CD4-positive, alpha-beta T cell treated with Interleukin-1 beta for 1 hour (primary cell): ENCODE measurements around the gene LRCH4.

ENCODE experiments used
- DNase-seq, 2 donors: peaks; one replicate each; pipeline ENCODE4 v3.0.0-alpha.2; 2020 to 2022

LRCH4 gene

DNA sequence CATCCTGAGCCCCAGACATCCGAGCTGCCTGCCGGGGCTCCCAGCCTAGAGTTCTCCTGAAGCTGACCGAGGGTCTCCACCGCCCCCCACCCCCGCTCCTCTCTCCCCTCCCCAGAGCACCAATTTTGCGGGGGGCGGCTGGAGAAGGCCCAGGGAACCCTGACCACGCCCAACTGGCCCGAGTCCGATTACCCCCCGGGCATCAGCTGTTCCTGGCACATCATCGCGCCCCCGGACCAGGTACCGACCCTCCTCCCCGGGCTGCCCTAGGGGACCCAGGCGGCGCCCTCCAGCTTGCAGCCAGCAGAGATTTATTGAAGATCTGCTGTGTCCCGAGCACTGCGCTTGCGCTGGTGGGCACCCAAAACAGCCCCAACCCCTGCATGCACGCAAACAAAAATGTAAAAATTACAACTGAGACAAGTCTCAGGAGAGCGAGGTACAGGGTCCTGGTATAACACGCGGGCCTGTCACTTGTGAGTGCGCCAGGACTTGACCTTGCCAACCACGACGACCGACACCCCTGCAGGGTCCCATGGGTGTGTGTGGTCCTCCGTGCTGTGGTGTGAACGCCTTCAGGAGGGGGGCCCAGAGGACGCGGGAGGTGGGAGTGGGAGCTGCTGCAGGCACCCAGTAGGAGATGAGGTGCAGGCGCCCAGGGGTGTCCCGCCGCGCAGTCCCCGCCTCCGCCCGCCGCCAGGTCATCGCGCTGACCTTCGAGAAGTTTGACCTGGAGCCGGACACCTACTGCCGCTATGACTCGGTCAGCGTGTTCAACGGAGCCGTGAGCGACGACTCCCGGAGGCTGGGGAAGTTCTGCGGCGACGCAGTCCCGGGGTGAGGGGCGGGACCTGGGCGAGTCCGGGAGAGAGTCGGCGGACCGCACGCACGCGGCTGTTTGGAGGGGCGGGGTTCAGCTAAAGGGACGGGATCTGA is 19.3 kb upstream of the LRCH4 start:
- DNase-seq: peak; percentile 41 to 42

DNA sequence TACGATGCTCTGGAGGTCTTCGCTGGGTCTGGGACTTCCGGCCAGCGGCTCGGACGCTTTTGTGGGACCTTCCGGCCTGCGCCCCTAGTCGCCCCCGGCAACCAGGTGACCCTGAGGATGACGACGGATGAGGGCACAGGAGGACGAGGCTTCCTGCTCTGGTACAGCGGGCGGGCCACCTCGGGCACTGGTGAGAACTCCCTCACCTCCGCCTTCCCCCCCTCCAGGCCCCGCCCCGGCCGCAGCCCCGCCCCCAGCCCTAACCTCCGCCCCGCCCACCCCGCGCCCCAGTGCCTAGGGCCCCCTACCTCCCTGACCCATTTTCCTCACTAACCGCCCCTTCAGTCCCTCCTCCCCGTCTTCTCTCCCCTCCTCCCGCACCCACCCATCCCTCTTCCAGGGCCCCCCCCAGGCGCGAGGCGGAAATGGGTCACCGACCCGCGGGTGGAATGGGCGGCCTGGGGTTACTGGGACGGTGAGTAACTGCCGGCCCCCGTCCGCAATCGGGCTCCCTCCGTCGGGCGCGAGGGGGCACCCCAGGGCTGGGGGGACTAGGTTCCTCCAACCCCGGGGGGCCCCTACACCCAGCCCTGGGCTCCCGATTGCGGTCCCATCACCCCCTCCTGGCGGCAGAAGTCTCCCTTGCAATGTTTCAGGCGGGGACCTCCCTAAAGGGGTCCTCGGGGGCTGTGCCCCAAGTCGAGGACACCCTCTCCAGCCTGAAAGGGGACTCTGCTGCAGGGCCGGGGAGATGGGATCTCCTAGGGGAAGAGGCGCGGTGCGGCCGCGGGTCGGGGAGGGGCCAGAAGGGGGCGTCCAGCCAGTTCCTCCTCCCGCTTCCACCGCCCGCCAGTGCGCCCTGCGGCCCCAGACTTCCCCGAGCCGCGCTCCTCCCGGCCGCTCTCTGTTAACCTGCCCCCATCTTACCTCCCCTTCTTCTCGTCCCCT is 18.4 kb upstream of the LRCH4 start:
- DNase-seq: peak; percentile 79 to 83

DNA sequence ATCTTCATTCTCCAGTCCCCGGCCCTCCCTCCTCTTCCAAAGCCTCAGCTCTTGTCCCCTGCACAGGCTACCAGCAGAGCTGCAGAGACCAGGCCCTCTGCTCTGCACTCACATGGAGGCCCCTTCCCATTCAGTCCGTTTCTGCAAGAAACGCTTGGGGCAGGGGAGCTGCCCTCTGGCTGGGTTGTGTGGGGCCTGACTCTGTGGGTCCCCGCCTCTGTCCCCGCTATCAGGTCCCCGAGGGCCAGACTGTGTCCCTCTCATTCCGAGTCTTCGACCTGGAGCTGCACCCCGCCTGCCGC is 17.7 kb upstream of the LRCH4 start:
- DNase-seq: no peak

DNA sequence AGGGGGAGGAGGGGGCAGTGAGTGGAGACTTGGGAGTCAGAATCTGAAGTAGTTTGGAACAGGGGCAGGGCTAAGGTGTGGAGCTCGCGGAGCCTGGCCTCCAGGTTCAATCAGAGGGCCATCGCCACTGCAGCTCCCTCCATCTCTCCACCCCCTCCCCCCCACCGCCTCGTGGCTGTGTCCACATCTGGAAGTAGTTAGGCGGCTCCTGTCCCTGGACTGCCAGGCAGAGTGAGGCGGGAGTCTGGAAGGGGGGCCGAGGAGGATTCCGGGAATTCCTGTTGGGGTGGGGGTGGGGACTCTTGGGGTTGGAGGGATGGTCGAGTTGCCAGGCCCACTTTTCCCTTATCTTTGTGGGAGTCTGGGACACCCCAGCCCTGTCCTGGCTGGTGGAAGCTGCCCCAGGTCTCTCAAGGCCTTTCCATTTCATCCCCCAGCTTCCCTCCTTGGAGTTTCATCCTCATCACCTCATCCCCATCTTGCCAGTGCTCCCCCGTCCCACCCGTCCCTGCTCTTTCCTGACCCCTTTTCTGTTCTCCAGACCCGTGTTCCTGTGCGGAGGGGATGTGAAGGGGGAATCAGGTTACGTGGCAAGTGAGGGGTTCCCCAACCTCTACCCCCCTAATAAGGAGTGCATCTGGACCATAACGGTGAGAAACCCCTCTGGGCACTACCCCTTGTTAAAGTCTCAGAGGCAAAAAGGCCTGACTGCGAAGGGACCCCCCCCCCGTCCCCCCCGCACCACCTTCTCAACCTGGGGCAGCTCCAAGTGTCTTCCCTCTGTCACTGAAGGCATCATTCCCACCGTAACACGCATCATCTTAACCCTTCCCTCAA is 17.2 kb upstream of the LRCH4 start:
- no peak for DNase-seq

DNA sequence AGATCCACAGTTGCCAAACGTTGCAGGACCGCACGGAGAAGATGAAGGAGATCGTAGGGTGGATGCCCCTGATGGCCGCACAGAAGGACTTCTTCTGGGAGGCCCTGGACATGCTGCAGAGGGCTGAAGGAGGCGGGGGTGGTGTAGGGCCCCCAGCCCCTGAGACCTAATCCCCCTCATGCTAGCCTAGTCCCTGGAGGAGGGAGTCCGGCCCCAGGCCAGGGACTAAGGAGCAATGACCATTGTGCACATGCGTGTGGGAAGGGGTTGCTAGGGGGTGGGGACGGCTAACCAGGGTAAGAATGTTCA is 14.8 kb upstream of the LRCH4 start:
- no peak for DNase-seq

DNA sequence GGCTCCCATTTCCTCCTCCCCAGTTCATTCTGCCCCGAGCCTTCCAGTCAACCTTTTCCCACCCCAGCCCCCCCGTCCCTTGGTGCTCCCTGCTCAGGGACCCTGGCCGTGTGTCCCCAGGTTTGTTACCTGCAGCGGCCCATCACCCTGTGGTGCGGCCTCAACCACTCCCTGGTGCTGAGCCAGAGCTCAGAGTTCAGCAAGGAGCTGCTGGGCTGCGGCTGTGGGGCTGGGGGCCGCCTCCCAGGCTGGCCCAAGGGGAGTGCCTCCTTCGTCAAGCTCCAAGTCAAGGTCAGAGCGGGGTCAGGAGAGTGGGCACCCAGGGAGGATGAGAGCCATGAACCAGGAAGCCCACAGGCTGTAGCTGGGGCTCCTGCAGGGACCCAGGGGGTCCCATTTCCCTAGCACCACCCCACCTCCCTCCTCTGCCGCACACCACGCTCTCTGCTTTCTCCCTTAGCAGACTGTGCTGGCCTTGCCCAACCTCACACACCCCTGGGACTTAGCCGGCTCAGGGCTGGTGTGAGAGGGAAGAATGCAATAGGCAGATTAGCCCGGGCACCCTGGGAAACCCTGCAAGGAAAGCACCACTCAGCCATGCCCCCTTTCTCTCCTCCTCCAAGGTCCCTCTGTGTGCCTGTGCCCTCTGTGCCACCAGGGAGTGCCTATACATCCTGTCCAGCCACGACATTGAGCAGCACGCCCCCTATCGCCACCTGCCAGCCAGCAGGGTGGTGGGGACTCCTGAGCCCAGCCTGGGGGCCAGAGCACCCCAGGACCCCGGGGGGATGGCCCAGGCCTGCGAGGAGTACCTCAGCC is 14.2 kb upstream of the LRCH4 start:
- DNase-seq: no peak

DNA sequence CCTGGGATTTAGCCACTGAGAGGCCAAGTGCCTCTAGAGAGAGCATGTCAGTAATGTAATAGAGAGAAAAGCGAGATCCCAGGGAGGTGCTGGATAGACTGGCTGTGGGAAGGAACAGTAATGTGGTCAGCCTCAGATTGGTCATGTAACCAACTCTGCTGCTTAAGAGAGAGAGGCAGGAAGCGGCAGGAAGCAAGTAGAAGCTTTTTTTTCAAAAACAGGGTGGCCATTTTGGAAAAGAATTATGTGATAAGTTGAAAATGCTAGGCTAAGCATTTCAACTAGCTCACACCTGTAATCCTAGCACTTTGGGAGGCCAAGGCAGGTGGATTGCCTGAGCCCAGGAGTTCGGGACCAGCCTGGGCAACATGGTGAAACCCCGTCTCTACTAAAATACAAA is 12.5 kb upstream of the LRCH4 start:
- DNase-seq: no peak

DNA sequence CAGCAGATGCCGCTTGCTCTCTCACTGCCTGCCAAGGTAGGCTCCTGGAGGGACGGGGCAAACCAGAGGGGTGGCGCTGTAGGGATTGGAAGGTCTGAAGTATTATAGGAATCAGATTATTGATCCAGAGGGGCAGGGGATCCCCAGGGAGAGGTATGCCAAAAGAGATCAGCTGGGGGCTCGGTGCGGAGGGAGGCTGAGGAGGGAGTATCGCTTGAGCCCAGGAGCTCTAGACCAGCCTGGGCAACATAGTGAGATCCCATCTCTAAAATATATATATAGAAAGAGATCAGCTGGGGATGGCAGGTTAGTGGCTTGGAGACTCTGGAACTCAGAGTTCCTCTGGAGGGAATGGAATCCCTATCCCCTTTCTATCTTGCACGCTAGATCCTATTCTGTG is 9.3 kb upstream of the LRCH4 start:
- DNase-seq: no peak

DNA sequence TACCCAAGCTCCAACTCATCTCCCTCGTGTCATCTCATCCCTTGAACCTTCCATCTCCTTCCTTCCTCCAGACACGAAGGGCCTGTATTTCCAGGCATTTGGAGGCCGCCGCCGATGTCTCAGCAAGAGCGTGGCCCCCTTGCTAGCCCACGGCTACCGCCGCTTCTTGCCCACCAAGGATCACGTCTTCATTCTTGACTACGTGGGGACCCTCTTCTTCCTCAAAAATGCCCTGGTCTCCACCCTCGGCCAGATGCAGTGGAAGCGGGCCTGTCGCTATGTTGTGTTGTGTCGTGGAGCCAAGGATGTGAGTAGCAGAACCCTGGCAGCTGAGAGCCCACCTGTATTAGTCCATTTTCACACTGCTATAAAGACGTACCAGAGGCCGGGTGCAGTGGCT is 5.7 kb upstream of the LRCH4 start:
- DNase-seq: no peak

DNA sequence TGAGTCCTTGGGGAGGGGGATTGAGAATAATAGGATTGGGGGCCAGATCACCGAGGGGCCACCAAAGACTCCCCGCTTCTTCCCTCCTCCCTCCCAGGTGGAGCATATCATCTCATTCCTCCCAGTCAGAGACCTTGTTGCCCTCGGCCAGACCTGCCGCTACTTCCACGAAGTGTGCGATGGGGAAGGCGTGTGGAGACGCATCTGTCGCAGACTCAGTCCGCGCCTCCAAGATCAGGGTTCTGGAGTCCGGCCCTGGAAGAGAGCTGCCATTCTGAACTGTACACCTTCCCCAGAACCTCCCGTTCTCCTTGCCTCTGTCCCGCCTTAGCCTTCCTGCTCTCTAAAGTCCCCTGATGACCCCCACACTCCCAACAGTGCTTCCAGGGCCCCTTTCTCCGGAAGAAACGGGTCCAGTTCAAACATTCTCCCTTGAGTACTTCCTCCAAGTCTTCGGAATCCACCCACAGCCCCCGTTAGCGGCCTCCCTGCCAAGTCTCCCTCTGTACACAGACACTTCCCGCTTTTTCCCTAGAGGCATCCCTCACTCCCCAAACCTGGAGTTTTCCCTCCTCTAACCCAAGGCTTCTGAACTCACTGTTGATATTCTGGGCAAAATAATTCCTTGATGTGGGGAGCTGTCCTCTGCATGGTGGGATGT is 4.3 kb upstream of the LRCH4 start:
- DNase-seq: no peak

DNA sequence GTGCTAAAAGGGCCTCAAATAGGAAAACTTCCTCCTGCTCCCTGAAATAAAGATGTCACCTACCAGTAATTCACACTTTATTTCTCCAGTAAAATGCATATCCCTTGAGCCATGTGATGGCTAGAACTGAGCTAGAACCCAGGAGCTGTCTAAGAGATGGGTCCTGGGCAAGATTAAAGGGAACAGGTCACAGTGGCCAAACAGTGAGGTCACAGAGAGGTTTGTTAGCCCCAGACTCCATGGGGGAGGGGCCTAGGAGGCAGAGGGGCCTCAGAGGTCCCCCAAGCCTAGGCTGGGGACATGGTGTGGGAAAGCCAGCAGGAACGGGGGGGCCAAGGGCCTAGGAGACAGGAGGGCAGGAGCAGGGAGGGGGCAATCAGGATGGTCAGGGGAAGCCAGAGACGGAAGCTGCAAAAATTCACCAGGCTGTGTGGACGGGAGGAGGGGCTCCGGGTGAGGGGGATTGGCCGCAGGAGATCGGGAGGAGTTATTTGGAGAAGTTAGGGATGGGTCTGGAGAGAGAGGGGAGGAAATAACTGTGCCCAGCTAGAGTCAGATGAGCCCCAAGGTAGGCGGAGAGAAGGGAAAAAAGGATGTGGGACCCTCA is 3.5 kb upstream of the LRCH4 start:
- no peak for DNase-seq

DNA sequence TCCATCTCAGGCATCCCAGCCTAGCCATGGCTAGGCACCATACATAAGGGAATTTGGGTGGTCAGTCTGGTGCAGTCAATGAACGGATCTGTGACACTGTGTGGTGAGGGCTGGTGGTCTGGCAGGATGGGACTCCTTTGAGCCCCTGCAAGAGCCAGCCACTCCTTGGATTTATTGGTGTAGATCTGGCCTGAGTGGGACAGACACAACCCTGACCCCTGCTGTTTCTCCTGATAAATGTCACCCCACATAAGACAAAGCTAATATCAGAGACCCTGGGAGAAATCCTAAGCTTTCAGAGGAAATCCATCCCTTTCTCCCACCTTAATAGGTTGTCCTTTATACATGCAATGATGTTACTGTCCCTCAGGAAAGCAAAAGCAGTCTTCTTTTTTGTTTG is 2.5 kb upstream of the LRCH4 start:
- no peak for DNase-seq

DNA sequence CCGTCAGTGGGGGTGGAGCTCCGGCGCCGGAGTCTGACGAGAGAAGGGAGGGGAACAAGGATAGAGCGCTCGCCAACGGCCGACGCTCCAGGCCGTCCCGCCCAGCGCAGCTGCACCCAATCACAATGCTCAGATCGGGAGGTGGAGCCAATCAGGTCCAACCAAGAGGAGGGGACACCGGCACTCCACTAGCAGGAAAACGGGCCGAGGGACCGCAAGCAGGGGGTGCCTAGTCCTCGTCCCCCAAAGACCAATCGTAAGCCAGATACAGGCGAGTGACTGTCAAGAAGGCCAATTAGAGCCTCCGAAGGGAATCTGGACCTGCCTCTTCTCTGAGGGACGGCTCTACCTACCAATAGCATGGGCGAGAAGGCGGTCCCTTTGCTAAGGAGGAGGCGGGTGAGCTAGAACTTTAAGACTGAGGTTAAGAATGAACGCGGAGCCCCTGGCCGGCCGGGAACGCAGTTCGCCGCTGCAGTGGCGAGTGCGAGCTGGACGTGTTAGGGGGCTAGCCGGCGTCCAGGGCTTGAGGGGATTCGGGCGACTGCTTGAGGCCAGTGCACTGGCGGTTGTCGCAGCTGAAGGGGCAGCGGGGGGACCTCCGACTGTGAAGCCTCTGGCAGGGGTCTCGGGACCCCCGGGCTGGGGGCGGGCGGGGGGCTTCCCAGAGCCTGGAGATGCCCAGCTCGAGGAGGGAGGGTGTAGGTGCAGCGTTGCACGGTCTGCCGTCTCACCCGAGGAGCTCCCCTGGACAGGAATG is 517 bp upstream of the LRCH4 start, which contains the start of gene FBXO24:
FBXO24 (plus strand) TSS at position 63 of the 760 bp plus-strand sequence; CDS start at position 361, 298 bp downstream.
- DNase-seq: peak; percentile 100

DNA sequence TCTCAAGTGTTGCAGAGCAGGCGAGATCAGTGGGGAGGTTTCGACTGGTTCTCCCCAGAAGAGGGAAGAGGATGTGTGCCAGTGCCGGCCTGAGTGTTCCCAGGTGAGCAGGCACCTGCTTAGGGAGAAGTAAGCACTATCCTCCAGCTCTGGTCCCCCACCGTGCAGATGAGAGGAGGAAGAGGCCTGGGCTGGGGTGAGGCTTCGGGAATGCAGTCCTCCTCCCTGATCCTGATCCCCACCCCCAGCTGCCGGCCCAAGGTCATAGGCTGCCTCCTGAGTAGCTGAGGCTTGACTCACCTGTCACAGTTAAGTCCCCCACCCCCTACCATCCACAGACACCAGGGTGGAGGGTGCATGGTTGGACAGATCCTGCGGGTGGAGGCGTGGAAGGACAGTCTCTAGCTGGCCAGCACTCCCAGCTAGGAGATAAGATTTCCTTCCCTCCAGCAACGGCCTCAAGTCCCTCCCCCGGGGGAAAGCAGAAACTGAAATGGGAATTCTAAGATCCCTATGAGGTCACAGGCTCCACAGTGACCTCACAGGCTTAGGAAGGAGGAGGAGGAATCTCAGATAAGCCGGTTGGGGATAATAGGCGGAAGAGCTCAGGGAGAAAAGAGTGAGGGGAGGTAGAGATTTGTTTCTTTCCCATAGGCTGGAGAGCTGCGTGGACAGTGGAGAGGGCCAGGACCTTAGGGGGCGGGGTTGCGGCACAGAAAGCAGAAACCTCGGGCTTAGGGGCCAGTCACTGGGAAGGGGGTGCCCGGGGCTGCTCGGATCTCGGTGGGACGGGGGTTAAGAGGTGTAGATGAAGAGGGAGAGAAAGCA is 1.0 kb downstream of the LRCH4 start:
- no peak for DNase-seq

DNA sequence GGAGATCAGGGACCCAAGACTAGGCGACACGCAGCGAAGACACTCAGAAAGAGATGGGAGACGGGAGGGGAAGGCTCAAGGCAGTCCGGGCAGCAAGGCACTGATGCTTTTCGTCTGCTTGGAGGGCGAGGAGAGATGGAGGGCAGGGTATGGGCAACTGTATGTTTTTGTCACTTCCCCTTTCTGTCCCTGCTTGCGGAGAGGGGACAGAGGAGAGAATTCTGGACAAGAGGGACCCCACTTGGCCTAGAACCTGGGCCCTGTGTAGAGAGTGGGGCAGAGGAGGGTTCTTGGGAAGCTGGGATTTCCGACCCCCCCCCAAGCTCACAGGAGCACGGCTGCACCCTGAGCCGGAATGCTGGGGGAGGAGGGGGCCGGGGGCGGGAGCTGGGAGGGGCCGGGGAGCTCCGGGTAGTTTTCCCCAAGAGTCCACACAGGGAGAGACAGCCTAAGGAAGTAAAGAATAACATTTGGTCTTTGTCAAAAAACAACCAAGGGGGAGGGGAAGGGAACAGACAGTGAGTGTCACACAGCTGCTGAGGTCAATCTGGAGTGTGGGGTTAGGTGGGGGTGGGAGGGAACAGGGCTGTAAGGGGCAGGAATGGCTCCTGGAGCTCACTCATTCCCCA is 1.8 kb downstream of the LRCH4 start:
- DNase-seq: no peak

DNA sequence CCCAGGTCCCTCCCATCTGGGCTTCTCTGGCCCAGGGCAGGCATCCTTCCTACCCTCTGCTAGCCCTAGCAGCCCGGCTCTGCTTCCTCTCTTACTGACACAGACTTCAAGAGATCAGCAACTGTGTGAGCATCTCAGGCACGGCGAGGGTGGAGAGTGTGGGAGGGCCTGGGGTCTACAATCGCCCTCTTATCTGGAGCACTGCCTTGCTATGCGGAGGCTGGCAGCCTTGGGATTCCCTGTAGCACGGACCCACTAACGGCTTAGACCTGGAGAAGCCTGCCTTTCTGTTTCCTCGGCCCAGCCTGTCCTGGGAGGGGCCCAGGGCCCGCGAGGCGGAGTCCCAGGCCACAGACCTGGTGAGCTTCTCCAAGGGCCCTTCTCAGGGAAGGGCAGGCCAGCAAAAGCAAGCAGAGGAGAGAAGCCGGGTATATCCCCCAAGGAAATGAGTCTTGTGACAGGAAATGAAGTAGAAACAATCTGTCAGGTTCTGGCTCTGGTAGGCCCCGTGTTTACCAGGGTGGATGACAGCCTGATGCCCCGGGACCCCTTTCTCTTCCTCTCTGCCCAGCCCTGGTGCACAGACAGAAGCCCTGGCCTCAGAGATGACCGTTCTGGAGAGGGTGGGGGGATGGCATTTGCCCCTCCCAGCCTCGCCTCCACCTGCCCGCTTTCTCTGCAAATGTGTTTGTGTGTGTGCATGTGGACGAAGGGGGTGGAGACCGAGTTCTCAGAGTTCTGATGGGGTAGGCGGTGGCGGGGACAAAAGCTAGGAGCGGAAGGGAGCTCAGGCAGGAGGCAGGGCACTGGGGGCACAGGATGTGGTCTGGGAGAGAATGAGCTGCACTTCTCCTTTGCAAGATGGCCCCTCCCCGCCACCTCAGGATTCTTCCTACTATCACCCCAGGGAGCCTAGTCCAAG is 2.5 kb downstream of the LRCH4 start:
- DNase-seq: peak; percentile 62 to 67

DNA sequence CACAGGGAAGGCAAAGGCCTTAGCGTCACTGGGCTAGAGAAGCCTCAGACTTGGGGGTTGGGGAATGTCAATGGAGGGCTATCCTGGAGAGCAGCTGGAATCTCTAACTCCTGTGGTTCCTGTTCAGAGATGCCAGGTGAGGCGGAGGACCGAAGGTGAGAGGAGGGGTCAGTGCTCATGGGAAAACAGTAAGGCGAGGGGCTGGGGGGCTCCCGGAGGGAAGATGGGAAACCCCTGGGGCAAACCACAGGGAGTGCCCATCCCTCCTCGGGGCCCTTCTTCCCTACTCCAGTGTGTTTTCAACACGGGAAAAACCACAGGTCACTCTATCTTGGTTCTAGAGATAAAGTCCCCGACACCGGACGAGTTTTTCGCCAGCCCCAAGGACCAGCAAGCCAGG is 3.3 kb downstream of the LRCH4 start:
- no peak for DNase-seq
